Mononuclear cell (primary cell): ENCODE data around the gene UBQLNL. TPM values are rescaled to one million over a fixed set of nuclear protein-coding genes. Genes with fewer than 3 reads are reported as not detected.

Experiments
- H3K27me3 ChIP-seq: 2 replicates; pipeline ENCODE4 v1.6.0; 2011; ENCODE audit warnings: low read length, control low read depth; ENCODE audit not compliant: insufficient read depth
- H3K4me1 ChIP-seq: 2 replicates; pipeline ENCODE4 v1.5.1; 2011; ENCODE audit warnings: mild to moderate bottlenecking, low read length, control low read depth; ENCODE audit not compliant: insufficient read depth
- H3K4me3 ChIP-seq: 2 replicates; pipeline ENCODE4 v1.5.1; 2011; ENCODE audit warnings: mild to moderate bottlenecking, low read length, moderate library complexity
- H3K9me3 ChIP-seq: 2 replicates; pipeline ENCODE4 v1.5.1; 2011; ENCODE audit warnings: low read depth, mild to moderate bottlenecking, control low read depth, low read length
- total RNA-seq: library from RNA; depleted of rRNA; stranded (reverse); fragments of >200 nt; gene quantifications from one replicate; pipeline ENCODE4 v1.2.3, GENCODE V29; 2012

UBQLNL gene
- total RNA-seq, 1 donor: 0.52 TPM

- no peaks in the 10 kb centered on the region for H3K4me1 ChIP-seq
- no peaks in the 10 kb centered on the region for H3K27me3 ChIP-seq
- H3K4me3 ChIP-seq: no peak overlapping the region
- H3K9me3 ChIP-seq: no peaks in the 10 kb centered on the region
Measured at GRCh38 chr11:5524756-5525155, 8.3 kb upstream of the UBQLNL start.

- no peaks in the 10 kb centered on the region for H3K27me3 ChIP-seq
Measured at GRCh38 chr11:5522308-5522707, 5.8 kb upstream of the UBQLNL start.

DNA sequence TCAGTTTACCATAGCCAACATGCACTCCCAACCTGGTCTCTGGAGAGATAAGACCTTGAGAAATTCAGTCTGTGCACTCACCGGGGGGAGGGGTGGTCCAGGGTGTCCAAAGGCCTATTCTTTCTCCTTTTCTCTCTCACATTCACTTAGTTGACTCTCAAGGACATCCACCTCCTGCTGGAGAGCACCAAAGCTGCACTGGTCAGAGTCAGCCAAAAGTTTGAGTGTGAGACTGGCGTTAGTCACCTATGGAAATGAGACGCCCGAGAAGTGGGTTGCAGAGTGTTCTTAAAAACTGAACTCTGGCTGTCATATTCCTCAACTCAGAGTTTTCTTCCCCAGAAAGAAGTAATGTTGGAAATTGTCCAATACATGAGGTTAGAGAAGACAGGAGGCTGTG, 5.0 kb upstream of the UBQLNL start:
- no peaks in the 10 kb centered on the region for H3K4me1 ChIP-seq
- no peaks in the 10 kb centered on the region for H3K27me3 ChIP-seq
- H3K4me3 ChIP-seq: no peak overlapping the region
- no peaks in the 10 kb centered on the region for H3K9me3 ChIP-seq

More at GRCh38 chr11:5522308-5522707, 5.8 kb upstream of the UBQLNL start:
- Histone ChIP-seq H3K4me3 (no peak overlapping the region), H3K9me3 (no peaks in the 10 kb centered on the region), H3K4me1 (no peaks in the 10 kb centered on the region)

DNA sequence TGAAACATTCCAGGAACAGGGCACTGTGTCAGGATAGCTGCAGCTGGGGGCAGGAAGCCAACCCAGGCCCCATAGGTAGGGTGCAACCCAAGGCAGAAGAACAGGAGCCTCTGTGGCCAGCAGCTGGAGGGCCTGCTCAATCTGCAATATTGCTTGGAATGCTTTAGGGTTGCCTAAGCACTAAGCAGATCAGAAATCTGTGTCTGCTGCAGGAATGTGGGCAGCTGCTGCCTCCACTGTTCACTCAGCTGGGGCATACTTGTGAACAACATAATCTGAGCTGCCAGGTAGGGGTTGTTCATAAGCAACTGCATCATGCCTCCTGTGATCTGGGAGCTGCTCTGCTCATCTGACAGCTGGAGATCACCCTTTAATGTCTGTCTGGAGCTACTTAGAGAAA, 1.7 kb downstream of the UBQLNL start:
- no peaks in the 10 kb centered on the region for H3K27me3 ChIP-seq
- H3K4me3 ChIP-seq: no peak overlapping the region
- no peaks in the 10 kb centered on the region for H3K9me3 ChIP-seq
- no peaks in the 10 kb centered on the region for H3K4me1 ChIP-seq

GRCh38 chr11:5509803-5510202, 6.7 kb downstream of the UBQLNL start, which contains the start of gene UBQLN3:
UBQLN3 (minus strand) TSS chr11:5509957; CDS start chr11:5509558, 399 bp downstream.
- Histone ChIP-seq H3K27me3 (no peaks in the 10 kb centered on the region), H3K4me3 (no peak within 1 kb of the TSS)

DNA sequence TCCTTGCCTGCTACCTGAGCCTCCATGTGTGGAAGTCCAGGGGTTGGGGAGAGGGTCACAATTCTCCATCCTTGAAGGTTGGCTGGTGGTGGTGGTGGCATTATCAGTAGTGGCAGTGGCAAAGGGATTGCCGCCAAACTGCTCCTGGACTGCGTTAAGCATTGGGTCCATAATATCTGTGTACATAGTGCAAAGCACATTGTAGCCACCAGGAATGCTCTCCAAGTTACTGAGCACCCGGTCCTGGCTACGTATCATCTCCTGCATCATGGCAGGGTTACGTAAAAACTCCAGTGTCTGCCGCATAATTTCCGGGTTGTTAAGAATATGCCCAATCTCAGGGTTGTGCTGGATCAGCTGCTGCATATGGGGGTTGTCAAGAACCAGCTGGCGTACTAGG, 7.9 kb downstream of the UBQLNL start:
- Histone ChIP-seq H3K4me1 (no peaks in the 10 kb centered on the region), H3K27me3 (no peaks in the 10 kb centered on the region), H3K9me3 (no peaks in the 10 kb centered on the region), H3K4me3 (no peak overlapping the region)

More at GRCh38 chr11:5509803-5510202, 6.7 kb downstream of the UBQLNL start, which contains the start of gene UBQLN3:
- Histone ChIP-seq H3K4me1 (no peaks in the 10 kb centered on the region), H3K9me3 (no peaks in the 10 kb centered on the region)

- no peaks in the 10 kb centered on the region for H3K9me3 ChIP-seq
- no peaks in the 10 kb centered on the region for H3K4me1 ChIP-seq
- no peaks in the 10 kb centered on the region for H3K27me3 ChIP-seq
- H3K4me3 ChIP-seq: no peak overlapping the region
Measured at GRCh38 chr11:5507933-5508305, 8.6 kb downstream of the UBQLNL start.

DNA sequence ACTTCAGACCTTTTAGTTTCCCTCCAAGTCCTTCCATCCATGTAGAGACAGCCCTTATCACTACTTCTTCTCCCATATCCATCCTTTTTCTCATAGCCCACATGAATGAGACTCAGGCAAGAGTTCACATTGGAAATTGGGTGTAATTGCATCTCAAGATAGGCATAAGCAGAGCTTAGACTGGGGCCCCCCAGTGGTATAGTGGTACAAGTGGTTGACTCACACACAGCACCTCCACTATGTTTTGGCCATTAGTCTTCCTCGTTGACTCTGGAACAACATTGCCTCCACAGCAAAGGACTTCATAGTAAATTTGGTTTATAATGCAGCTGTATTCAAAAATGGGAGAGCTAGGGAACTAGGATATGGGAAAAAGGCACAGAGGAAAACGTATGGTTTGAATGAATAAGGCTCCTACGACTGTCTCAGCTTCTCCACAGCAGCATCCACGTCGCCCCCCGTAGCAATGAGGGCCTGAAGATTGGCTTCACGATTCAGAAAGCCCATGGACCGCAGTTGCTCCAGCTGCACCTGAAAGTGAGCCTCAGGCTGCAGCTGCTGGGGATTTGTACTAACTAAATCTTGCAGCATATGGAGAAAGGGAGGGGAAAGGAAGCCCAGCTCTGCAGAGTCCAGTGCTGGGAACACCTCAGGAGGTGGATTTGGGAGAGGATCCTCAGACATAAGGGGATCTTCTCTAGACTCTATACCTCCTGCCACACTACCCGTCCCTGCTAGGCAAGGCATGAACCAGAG, 9.1 kb downstream of the UBQLNL start:
- Histone ChIP-seq H3K4me3 (no peak overlapping the region), H3K9me3 (no peaks in the 10 kb centered on the region), H3K4me1 (no peaks in the 10 kb centered on the region), H3K27me3 (no peaks in the 10 kb centered on the region)

- Histone ChIP-seq H3K4me3 (no peak overlapping the region), H3K9me3 (no peaks in the 10 kb centered on the region), H3K4me1 (no peaks in the 10 kb centered on the region), H3K27me3 (no peaks in the 10 kb centered on the region)
Measured at GRCh38 chr11:5505363-5506048, 11.0 kb downstream of the UBQLNL start.

- Histone ChIP-seq H3K9me3 (no peaks in the 10 kb centered on the region), H3K4me1 (no peaks in the 10 kb centered on the region), H3K4me3 (no peak overlapping the region), H3K27me3 (no peaks in the 10 kb centered on the region)
Measured at GRCh38 chr11:5504403-5504921, 12.0 kb downstream of the UBQLNL start.

DNA sequence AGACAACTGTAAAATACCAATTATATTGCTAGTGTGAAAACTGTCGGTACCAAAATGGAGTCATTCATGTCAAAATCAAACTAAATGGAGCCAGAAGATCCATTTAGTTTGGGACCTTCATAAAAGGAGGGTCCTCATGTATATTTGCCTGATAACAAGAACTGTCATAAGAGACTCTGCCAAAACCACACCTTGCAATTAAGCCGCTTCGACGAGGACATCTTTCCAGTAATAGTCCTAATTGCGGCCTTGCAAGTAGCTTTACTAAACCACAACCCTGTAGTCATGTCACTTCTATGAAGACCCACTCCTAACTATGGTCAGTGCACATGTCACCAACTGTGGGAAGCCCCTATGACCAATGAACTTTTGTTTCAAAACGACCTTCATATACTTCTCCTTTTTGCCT, 16.1 kb downstream of the UBQLNL start:
- Histone ChIP-seq H3K4me3 (no peak overlapping the region), H3K27me3 (no peaks in the 10 kb centered on the region), H3K4me1 (no peaks in the 10 kb centered on the region), H3K9me3 (no peaks in the 10 kb centered on the region)

GRCh38 chr11:5499671-5500070, 16.8 kb downstream of the UBQLNL start:
- H3K27me3 ChIP-seq: no peaks in the 10 kb centered on the region
- H3K4me3 ChIP-seq: no peak overlapping the region
- H3K9me3 ChIP-seq: no peaks in the 10 kb centered on the region
- no peaks in the 10 kb centered on the region for H3K4me1 ChIP-seq

DNA sequence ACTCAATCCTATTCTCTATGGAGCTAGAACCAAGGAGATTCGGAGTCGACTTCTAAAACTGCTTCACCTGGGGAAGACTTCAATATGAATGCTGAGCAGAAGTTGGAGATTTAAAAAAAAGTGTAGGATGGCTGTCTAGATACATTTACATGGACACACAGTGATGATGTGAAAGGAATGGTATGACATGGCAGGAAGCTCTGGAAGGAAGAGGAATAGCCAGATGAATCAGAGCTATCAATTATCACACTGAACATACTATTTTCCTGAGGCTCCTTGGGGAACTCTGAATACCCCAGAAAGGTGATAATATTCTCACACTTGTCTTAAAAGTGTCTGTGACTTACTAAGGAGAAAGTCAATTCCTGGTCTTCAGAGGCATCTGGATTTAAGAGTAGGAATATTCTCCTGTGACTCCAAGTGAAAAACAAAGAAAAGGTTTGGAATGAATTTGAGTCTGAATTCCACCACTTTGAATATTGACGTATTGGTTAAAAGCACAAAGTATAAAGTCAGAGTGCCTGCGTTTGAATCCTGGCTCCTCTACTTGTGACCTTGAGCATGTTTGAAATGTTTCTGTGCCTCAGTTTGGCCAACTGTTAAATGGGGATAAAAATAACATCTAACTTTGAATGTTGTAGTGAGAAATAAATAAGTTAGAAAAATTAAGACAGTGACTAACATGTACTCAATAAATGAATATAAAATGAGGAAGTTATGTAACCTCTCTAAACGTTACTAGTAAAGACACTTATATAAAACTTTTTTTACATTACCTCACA, 26.7 kb downstream of the UBQLNL start:
- Histone ChIP-seq H3K4me1 (no peaks in the 10 kb centered on the region), H3K4me3 (no peak overlapping the region), H3K9me3 (no peaks in the 10 kb centered on the region), H3K27me3 (no peaks in the 10 kb centered on the region)

- Histone ChIP-seq H3K27me3 (no peaks in the 10 kb centered on the region), H3K4me3 (no peak overlapping the region), H3K4me1 (no peaks in the 10 kb centered on the region), H3K9me3 (no peaks in the 10 kb centered on the region)
Measured at GRCh38 chr11:5488798-5489399, 27.6 kb downstream of the UBQLNL start.

DNA sequence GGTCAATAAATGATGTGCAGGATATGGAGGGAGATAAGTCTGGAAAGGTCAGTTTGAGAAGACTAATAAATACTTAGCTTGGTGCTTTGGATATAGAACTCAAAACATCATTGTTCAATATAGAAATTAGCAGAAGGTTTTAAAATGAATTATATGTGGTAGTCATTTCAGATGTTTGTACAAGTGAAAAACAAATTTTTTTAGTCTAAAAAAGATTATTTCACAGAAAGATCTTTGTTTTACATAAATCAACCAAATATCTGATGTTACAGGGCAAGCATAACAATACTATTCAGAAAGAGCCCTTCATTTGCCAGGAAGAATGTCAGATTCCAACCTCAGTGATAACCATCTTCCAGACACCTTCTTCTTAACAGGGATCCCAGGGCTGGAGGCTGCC, 28.1 kb downstream of the UBQLNL start, which contains the start of gene OR52D1:
OR52D1 (plus strand) TSS at position 301 of the 400 bp plus-strand sequence; CDS start at position 323, 22 bp downstream.
- H3K4me3 ChIP-seq: no peak within 1 kb of the TSS
- H3K4me1 ChIP-seq: no peaks in the 10 kb centered on the region
- H3K9me3 ChIP-seq: no peaks in the 10 kb centered on the region
- no peaks in the 10 kb centered on the region for H3K27me3 ChIP-seq
